ENCODE data around the gene DDC.
"Not testable (repeated sequence)": the region's sequence is repeated elsewhere in the genome, so short reads cannot be mapped to it uniquely, and the experiment has no call there.

DDC gene

DNA sequence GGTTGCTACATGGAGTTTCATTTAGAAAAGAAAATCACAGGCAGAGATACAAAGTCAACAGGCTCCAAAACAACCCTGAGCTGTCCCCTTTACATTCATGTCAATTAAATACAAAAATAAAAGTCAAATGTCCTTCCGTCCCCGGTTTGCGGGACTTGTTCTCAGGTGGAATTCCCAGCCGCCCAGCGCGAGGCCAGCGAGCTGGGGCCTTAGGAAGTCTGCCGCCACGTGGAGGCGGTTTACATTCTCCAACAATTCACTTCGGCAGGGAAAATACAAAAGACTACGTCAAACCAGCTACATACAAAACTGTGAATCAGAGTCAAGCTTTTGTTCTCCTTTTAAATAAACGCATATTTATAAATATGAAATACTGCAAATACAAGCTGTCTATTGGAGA, 25.3 kb upstream of the DDC start:
- TF ChIP-seq, protein P1, sequence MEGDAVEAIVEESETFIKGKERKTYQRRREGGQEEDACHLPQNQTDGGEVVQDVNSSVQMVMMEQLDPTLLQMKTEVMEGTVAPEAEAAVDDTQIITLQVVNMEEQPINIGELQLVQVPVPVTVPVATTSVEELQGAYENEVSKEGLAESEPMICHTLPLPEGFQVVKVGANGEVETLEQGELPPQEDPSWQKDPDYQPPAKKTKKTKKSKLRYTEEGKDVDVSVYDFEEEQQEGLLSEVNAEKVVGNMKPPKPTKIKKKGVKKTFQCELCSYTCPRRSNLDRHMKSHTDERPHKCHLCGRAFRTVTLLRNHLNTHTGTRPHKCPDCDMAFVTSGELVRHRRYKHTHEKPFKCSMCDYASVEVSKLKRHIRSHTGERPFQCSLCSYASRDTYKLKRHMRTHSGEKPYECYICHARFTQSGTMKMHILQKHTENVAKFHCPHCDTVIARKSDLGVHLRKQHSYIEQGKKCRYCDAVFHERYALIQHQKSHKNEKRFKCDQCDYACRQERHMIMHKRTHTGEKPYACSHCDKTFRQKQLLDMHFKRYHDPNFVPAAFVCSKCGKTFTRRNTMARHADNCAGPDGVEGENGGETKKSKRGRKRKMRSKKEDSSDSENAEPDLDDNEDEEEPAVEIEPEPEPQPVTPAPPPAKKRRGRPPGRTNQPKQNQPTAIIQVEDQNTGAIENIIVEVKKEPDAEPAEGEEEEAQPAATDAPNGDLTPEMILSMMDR (IDR thresholded peaks at IDR 0.05; ENCODE audit: control insufficient read depth, insufficient read depth, low read depth, low read length, missing control alignments): no peak
- H3K4me3 ChIP-seq (ENCODE audit: control insufficient read depth, low read depth, low read length): no peak overlapping the region
- no peak for DNase-seq (ENCODE audit: low read depth)

DNA sequence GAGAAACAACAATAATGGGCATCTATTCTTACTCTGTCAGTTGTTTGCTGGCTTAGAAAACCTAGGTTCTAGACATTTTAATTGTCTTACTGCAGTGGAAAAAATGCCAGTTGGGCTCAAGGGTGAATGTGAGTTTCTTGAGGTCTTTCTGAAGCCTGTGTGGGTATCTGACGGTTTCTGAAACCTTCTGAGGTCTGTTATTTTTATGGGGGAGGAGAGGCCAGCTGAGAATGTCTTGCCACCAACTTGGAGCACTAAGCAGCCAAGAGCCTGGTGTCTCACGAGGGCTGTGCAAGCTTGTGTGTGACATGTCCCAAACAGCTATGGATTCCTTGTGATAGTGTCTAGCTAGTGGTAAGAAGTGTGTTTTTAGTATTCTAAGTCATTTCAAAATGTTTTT, 24.2 kb upstream of the DDC start:
- TF ChIP-seq, protein P1 (IDR thresholded peaks at IDR 0.05; ENCODE audit: control insufficient read depth, insufficient read depth, low read depth, low read length, missing control alignments): no peak
- no peak for DNase-seq (ENCODE audit: low read depth)
- no peak overlapping the region for H3K4me3 ChIP-seq (ENCODE audit: control insufficient read depth, low read depth, low read length)

DNA sequence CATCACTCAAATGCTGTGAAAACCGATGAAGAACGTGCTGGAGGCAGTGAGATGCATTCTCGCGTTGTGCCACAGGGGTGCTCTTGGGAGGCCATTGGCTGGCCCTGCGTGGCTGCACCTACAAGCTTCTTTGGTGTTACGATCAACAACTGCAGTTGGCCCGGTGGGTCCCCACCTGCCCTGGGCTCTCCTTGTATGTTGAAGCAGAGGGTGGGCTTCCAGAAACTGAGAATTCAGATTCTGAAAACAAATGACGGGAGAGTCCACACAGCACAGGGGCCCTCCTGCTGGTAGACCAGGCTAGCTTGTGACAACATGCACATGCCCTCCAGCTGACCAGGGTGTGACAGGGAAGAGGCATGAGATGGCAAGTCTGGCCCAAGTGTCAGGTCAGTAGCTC, 23.7 kb upstream of the DDC start:
- H3K4me3 ChIP-seq (ENCODE audit: control insufficient read depth, low read depth, low read length): no peak overlapping the region
- DNase-seq (ENCODE audit: low read depth): no peak
- TF ChIP-seq, protein P1 (IDR thresholded peaks at IDR 0.05; ENCODE audit: control insufficient read depth, insufficient read depth, low read depth, low read length, missing control alignments): peak; percentile 7

DNA sequence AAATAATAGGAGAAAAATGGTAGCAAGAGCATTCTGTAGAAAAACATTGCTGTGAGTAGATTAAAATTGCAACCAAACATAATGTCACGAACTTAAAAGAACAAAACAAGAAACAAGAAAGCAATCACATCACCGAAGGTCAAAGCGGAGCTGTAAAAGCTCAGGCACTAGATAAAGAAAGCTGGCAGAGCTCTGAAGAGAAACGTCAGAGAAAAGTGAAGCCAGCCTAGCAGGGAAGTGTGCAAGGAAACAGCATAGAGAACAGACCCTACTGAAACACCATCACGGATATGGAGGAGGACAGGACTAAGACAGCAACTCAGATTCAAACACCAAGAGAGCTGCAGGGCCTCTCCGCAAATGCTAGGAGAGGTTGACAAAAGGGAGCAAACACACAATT, 22.5 kb upstream of the DDC start:
- no peak overlapping the region for H3K4me3 ChIP-seq (ENCODE audit: control insufficient read depth, low read depth, low read length)
- TF ChIP-seq, protein P1 (IDR thresholded peaks at IDR 0.05; ENCODE audit: control insufficient read depth, insufficient read depth, low read depth, low read length, missing control alignments): no peak
- no peak for DNase-seq (ENCODE audit: low read depth)

DNA sequence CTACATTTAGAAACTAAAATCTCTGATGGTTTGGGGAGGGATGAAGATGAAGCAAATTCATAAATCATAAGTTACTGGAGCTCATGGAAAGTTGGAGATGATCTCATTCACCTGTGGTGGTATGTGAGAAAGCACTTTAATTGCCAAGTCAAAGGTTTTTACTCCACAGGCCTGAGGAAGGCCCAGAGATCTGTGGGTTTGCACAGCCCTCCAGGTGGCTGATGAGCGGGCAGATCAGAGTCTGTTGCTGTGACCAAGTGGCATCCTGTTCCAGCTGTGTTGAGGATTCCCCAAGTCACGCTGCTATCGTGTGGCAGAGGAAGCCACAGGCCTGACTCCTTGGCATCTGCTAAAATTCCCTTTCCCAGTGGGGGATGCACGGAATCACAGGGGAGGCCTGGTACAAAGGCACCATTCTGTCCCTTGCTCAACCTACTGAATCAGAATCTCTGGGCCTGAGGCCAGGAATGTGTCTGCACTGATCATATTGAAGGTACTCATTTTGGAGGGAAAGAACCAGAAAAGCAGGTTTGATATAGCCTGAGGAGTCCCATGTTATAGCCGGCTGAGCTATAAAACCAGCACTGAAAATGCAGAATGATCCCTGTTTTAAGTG, 19.7 kb upstream of the DDC start:
- H3K4me3 ChIP-seq (ENCODE audit: control insufficient read depth, low read depth, low read length): no peak overlapping the region
- TF ChIP-seq, protein P1 (IDR thresholded peaks at IDR 0.05; ENCODE audit: control insufficient read depth, insufficient read depth, low read depth, low read length, missing control alignments): no peak
- no peak for DNase-seq (ENCODE audit: low read depth)

DNA sequence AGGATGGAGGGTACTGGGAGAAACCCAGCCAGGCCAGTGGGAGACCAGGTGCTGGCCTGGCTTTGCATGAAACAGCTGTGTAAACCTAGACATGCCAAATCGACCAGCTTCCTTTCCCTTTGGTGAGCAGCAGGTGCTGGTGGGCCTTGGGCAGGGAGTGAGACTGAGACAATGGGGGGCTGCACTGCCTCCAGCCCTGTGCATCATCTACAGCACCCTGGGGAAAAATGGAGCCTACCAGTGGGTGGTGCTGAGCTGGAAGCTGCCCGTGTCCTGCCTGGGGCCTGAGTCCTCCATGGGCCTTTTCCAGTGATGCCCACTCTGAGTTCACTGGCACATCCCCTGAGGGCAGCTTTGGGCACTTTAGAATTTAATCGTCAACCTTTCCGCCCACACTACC, 19.2 kb upstream of the DDC start:
- no peak overlapping the region for H3K4me3 ChIP-seq (ENCODE audit: control insufficient read depth, low read depth, low read length)
- DNase-seq (ENCODE audit: low read depth): no peak
- TF ChIP-seq, protein P1 (IDR thresholded peaks at IDR 0.05; ENCODE audit: control insufficient read depth, insufficient read depth, low read depth, low read length, missing control alignments): no peak

DNA sequence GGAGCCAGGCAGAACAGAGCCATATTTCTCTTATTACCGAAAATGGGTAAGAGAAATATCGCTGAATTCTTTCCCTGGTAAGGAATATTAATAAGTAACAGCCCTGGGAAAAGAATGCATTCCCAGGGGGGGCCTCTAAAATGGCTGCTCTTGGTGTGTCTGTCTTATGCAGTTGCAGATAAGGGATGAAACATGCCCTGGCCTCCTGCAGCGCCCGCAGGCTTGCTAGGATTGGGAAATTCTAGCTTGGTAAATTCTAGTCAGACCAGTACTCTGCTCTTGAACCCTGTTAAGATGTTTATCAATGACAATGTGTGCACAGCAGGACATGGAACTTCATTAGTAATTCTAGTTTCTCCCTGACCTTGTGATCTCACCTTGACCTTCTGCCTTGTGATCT, 18.1 kb upstream of the DDC start:
- not testable (repeated sequence) for H3K4me3 ChIP-seq (ENCODE audit: control insufficient read depth, low read depth, low read length); DNase-seq (ENCODE audit: low read depth)

DNA sequence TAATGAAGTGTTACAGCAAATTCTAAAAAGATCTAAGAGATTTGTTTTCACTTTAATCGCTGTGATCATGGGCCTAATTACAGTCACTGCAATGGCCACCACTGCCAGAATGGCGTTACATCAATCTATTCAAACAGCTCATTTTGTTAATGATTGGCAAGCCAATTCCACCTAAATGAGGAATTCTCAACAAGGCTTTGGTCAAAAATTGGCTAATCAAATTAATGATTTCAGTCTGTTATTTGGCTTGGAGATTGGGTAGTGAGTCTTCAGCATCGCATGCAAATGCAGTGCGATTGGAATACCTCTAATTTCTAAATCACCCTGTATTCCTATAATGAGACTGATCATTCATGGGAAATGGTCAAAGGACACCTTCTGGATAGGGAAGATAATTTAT, 17.1 kb upstream of the DDC start:
- not testable (repeated sequence) for DNase-seq (ENCODE audit: low read depth); H3K4me3 ChIP-seq (ENCODE audit: control insufficient read depth, low read depth, low read length)

DNA sequence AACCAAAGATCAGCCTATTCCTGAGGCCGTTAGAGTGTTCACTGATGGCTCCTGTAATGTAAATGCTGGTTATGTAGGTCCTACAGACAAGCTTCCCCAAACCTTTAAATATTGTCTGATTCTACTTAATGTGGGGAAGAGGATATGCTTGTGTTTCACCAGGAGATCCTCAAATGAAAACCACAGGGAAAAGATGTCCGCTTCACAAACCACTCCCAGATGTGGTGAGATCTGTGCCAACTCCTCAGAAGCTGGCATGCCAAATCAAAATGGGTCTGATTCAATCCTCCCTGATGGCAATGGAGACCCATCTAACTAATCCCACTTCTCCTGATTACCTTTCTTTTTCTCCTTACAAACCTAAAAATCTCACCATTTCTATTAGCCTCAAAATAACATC, 15.5 kb upstream of the DDC start:
- DNase-seq (ENCODE audit: low read depth); H3K4me3 ChIP-seq (ENCODE audit: control insufficient read depth, low read depth, low read length): not testable (repeated sequence)
